ENCODE measurements around the gene P2RY13. TPM values are rescaled to one million over a fixed set of nuclear protein-coding genes. Genes with fewer than 3 reads are reported as not detected.

P2RY13 gene
- total RNA-seq, 1 experiment from 2014 or later: not detected

- POLR2A ChIA-PET: no interaction called here
- H3K27ac Mint-ChIP-seq: no peak overlapping the region; the same call in 1 of the 2 replicates
- TF ChIP-seq, protein P1, sequence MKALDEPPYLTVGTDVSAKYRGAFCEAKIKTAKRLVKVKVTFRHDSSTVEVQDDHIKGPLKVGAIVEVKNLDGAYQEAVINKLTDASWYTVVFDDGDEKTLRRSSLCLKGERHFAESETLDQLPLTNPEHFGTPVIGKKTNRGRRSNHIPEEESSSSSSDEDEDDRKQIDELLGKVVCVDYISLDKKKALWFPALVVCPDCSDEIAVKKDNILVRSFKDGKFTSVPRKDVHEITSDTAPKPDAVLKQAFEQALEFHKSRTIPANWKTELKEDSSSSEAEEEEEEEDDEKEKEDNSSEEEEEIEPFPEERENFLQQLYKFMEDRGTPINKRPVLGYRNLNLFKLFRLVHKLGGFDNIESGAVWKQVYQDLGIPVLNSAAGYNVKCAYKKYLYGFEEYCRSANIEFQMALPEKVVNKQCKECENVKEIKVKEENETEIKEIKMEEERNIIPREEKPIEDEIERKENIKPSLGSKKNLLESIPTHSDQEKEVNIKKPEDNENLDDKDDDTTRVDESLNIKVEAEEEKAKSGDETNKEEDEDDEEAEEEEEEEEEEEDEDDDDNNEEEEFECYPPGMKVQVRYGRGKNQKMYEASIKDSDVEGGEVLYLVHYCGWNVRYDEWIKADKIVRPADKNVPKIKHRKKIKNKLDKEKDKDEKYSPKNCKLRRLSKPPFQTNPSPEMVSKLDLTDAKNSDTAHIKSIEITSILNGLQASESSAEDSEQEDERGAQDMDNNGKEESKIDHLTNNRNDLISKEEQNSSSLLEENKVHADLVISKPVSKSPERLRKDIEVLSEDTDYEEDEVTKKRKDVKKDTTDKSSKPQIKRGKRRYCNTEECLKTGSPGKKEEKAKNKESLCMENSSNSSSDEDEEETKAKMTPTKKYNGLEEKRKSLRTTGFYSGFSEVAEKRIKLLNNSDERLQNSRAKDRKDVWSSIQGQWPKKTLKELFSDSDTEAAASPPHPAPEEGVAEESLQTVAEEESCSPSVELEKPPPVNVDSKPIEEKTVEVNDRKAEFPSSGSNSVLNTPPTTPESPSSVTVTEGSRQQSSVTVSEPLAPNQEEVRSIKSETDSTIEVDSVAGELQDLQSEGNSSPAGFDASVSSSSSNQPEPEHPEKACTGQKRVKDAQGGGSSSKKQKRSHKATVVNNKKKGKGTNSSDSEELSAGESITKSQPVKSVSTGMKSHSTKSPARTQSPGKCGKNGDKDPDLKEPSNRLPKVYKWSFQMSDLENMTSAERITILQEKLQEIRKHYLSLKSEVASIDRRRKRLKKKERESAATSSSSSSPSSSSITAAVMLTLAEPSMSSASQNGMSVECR (CRISPR knock-in tag; IDR thresholded peaks at IDR 0.05; ENCODE audit: borderline replicate concordance): no peak
- no peak for TF ChIP-seq MAX (CRISPR knock-in tag; IDR thresholded peaks at IDR 0.05)
- no peak for TF ChIP-seq IRF2 (CRISPR knock-in tag; IDR thresholded peaks at IDR 0.05; ENCODE audit: borderline replicate concordance, low read depth)
- TF ChIP-seq, protein P2, sequence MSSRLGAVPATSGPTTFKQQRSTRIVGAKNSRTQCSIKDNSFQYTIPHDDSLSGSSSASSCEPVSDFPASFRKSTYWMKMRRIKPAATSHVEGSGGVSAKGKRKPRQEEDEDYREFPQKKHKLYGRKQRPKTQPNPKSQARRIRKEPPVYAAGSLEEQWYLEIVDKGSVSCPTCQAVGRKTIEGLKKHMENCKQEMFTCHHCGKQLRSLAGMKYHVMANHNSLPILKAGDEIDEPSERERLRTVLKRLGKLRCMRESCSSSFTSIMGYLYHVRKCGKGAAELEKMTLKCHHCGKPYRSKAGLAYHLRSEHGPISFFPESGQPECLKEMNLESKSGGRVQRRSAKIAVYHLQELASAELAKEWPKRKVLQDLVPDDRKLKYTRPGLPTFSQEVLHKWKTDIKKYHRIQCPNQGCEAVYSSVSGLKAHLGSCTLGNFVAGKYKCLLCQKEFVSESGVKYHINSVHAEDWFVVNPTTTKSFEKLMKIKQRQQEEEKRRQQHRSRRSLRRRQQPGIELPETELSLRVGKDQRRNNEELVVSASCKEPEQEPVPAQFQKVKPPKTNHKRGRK (CRISPR knock-in tag; IDR thresholded peaks at IDR 0.05; ENCODE audit: borderline replicate concordance): no peak
- no peak for TF ChIP-seq NR1H2 (CRISPR knock-in tag; IDR thresholded peaks at IDR 0.05)
- no peak for TF ChIP-seq ZNF423 (CRISPR knock-in tag; IDR thresholded peaks at IDR 0.05)
- TF ChIP-seq, protein P3, sequence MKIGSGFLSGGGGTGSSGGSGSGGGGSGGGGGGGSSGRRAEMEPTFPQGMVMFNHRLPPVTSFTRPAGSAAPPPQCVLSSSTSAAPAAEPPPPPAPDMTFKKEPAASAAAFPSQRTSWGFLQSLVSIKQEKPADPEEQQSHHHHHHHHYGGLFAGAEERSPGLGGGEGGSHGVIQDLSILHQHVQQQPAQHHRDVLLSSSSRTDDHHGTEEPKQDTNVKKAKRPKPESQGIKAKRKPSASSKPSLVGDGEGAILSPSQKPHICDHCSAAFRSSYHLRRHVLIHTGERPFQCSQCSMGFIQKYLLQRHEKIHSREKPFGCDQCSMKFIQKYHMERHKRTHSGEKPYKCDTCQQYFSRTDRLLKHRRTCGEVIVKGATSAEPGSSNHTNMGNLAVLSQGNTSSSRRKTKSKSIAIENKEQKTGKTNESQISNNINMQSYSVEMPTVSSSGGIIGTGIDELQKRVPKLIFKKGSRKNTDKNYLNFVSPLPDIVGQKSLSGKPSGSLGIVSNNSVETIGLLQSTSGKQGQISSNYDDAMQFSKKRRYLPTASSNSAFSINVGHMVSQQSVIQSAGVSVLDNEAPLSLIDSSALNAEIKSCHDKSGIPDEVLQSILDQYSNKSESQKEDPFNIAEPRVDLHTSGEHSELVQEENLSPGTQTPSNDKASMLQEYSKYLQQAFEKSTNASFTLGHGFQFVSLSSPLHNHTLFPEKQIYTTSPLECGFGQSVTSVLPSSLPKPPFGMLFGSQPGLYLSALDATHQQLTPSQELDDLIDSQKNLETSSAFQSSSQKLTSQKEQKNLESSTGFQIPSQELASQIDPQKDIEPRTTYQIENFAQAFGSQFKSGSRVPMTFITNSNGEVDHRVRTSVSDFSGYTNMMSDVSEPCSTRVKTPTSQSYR (CRISPR knock-in tag; IDR thresholded peaks at IDR 0.05): no peak
- TF ChIP-seq ZNF263 (CRISPR knock-in tag; IDR thresholded peaks at IDR 0.05; ENCODE audit: low read depth): no peak
- TF ChIP-seq ZNF671 (CRISPR knock-in tag; IDR thresholded peaks at IDR 0.05): no peak
- no peak for TF ChIP-seq ZNF317 (CRISPR knock-in tag; IDR thresholded peaks at IDR 0.05; ENCODE audit: borderline replicate concordance, low read depth)
- no peak for TF ChIP-seq ZNF532 (CRISPR knock-in tag; IDR thresholded peaks at IDR 0.05; ENCODE audit: borderline replicate concordance)
- TF ChIP-seq, protein P4, sequence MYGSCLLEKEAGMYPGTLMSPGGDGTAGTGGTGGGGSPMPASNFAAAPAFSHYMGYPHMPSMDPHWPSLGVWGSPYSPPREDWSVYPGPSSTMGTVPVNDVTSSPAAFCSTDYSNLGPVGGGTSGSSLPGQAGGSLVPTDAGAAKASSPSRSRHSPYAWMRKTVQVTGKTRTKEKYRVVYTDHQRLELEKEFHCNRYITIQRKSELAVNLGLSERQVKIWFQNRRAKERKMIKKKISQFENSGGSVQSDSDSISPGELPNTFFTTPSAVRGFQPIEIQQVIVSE (CRISPR knock-in tag; IDR thresholded peaks at IDR 0.05; ENCODE audit: borderline replicate concordance): no peak
- TF ChIP-seq, protein P5, sequence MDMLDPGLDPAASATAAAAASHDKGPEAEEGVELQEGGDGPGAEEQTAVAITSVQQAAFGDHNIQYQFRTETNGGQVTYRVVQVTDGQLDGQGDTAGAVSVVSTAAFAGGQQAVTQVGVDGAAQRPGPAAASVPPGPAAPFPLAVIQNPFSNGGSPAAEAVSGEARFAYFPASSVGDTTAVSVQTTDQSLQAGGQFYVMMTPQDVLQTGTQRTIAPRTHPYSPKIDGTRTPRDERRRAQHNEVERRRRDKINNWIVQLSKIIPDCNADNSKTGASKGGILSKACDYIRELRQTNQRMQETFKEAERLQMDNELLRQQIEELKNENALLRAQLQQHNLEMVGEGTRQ (CRISPR knock-in tag; IDR thresholded peaks at IDR 0.05): no peak
- TF ChIP-seq STAT6 (CRISPR knock-in tag; conservative IDR thresholded peaks at IDR 0.05; ENCODE audit: low read depth): no peak
- TF ChIP-seq CTCF (IDR thresholded peaks at IDR 0.05): no peak
Observed at GRCh38 chr3:151305775-151306151, 23.6 kb downstream of the P2RY13 start.

More at GRCh38 chr3:151305775-151306151, 23.6 kb downstream of the P2RY13 start:
- CTCF ChIA-PET: interaction anchor here (0.7 to 1.9 kb wide), 5 partner anchors 9 to 138 kb away, joined by 3 to 5 read pairs (median 4); no protein-coding TSS in a partner anchor
- Mint-ChIP-seq H3K4me3 (no peak overlapping the region), H3K4me1 (peaks cover 48% of the 10 kb centered on the region), H3K9me3 (no peaks in the 10 kb centered on the region), H3K36me3 (no peaks in the 10 kb centered on the region), H3K27me3 (ENCODE audit: low read depth) (no peaks in the 10 kb centered on the region)
- DNase-seq (ENCODE audit: low spot score) (no peak), ATAC-seq (no peak)
